ENCODE results near the gene RPS6KC1. TPM values are rescaled to one million over a fixed set of nuclear protein-coding genes. Genes with fewer than 3 reads are reported as not detected.

The RPS6KC1 gene
- total RNA-seq, 1 experiment from 2014 or later, result 16.9 TPM

DNA sequence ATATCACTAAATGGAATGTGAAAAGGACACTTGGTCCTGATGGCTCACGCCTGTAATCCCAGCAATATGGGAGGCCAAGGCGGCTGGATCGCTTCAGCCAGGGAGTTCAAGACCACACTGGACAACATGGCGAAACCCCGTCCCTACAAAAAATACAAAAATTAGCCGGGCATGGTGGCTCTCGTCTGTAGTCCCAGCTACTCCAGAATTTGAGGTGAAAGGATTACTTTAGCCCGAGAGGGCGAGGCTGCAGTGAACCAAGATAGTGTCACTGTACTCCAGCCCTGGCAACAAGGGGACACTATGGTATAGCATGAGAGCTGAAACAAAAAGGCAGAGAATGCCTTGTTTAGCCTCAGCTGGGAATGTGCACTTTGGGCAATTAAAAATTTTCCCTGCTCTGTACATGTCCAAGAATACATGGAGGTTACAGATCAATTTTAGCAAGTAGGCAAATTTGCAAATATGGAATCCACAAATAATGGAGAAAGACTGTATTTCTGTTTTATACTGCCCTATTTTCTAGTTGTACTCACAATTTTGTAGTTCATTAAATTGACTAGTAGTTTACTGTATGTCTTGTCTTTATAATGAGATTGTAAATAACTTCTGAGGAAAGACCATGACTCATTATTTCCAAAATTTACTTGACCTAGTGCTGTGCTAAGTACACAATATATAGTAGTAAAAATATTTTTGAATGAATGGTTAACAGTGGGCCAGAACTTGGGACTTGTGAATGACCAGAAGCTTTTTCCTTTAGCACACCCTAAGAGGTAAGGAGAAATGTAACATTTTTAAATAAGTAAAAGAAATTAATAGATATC lies 33.4 kb upstream of the RPS6KC1 start:
- no peak for TF ChIP-seq CTCF (conservative IDR thresholded peaks at IDR 0.05)
- no peaks in the 10 kb centered on the region for H3K9me3 ChIP-seq (ENCODE audit: control insufficient read depth, low read depth, low read length)
- no peak overlapping the region for H3T11ph ChIP-seq (ENCODE audit: low read length)
- no peak overlapping the region for H4K91ac ChIP-seq (ENCODE audit: insufficient read length, low read depth, low read length)
- Mint-ChIP-seq H3K4me1 (peaks cover 8 to 11% of the 10 kb centered on the region in 2 experiments), H3K36me3 (ENCODE audit: insufficient read depth in 1 of 3, low read depth in 3 of 3) (peaks cover 0 to 9% (median 6%) of the 10 kb centered on the region in 3 experiments; a peak in 5 of 7 replicates), H3K27me3 (ENCODE audit: low read depth) (no peaks in the 10 kb centered on the region; the same call in 1 of the 2 replicates), H3K9me3 (no peaks in the 10 kb centered on the region), H3K27ac (no peak overlapping the region), H3K4me3 (no peak overlapping the region; a peak in 1 of 5 replicates)
- no peak overlapping the region for H2AFZ ChIP-seq (ENCODE audit: low read length)
- no peaks in the 10 kb centered on the region for H3K79me1 ChIP-seq (ENCODE audit: insufficient read depth, low read depth, low read length, poor library complexity, severe bottlenecking)
- no peak overlapping the region for H2BK20ac ChIP-seq (ENCODE audit: low read depth, low read length, poor library complexity, severe bottlenecking)
- H2BK15ac ChIP-seq (ENCODE audit: low read depth, low read length), result no peak overlapping the region
- no peak overlapping the region for H3K4ac ChIP-seq (ENCODE audit: low read depth, low read length)
- H2BK5ac ChIP-seq (ENCODE audit: insufficient read length, low read length), result no peak overlapping the region
- H3K14ac ChIP-seq (ENCODE audit: insufficient read depth, low read length), result no peak overlapping the region
- H3K27me3 ChIP-seq (ENCODE audit: insufficient read depth, low read length), result no peaks in the 10 kb centered on the region
- H2BK120ac ChIP-seq (ENCODE audit: low read depth, low read length, poor library complexity, severe bottlenecking), result no peak overlapping the region
- no peak overlapping the region for H2AK5ac ChIP-seq (ENCODE audit: insufficient read length, low read length)
- H3K4me1 ChIP-seq (ENCODE audit: insufficient read depth, low read length), result peaks cover 2% of the 10 kb centered on the region; the same call in 1 of the 2 replicates
- no peak overlapping the region for H3K4me2 ChIP-seq (ENCODE audit: insufficient read depth, insufficient read length, low read length)
- H2BK12ac ChIP-seq (ENCODE audit: insufficient read length, low read depth, low read length), result no peak overlapping the region
- H3K23me2 ChIP-seq (ENCODE audit: insufficient read length, low read depth, low read length, poor library complexity, severe bottlenecking), result peaks cover 4% of the 10 kb centered on the region
- no peak overlapping the region for H3K23ac ChIP-seq (ENCODE audit: insufficient read length, low read depth, low read length)
- DNase-seq, result no peak
- H4K20me1 ChIP-seq (ENCODE audit: control insufficient read depth, insufficient read depth, insufficient read length), result no peaks in the 10 kb centered on the region
- no peak overlapping the region for H4K5ac ChIP-seq (ENCODE audit: insufficient read length, low read depth, low read length)
- no CpG with 5 or more reads among the region's 9 CpGs for WGBS (ENCODE audit: extremely low coverage, insufficient read length, low lambda C conversion rate)
- peaks cover 5% of the 10 kb centered on the region; the same call in 1 of the 2 replicates for H3K79me2 ChIP-seq (ENCODE audit: insufficient read depth, low read length)
- H3K18ac ChIP-seq (ENCODE audit: insufficient read length, low read depth, low read length), result no peak overlapping the region
- no peak overlapping the region for H3K56ac ChIP-seq (ENCODE audit: insufficient read length, low read depth, low read length)
- no peak overlapping the region for H3K9ac ChIP-seq (ENCODE audit: extremely low read depth, insufficient read length, low read length)
- no peak overlapping the region for H3K27ac ChIP-seq (ENCODE audit: insufficient read length, low read depth, low read length)
- no peak overlapping the region for H4K8ac ChIP-seq (replicated peaks; ENCODE audit: insufficient read length, low read depth, low read length)

Data from H9 (cell line).